SU-DHL-6 (cell line): ENCODE results near the gene RNF40.

Source experiments
- H2AFZ ChIP-seq: fragments of 200-600 bp; sonication (generic); 2 replicates; pipeline ENCODE4 v1.6.1; 2014; ENCODE audit warnings: low read depth, mild to moderate bottlenecking, moderate library complexity, mixed read lengths, antibody characterized with exemption, low read length; ENCODE audit not compliant: severe bottlenecking
- H3F3A ChIP-seq: fragments of 200-600 bp; shearing (Covaris generic); 2 replicates; pipeline ENCODE4 v1.6.0; 2016; ENCODE audit warnings: antibody characterized with exemption, mild to moderate bottlenecking; ENCODE audit not compliant: insufficient read depth
- H3K27ac ChIP-seq: fragments of 200-600 bp; sonication (generic); 2 replicates; pipeline ENCODE4 v1.5.1; 2016; ENCODE audit warnings: low read depth, mild to moderate bottlenecking, low read length, moderate library complexity, mixed read lengths
- H3K27me3 ChIP-seq: fragments of 200-600 bp; sonication (generic), shearing (Covaris generic); 2 replicates; pipeline ENCODE4 v1.6.0; 2014; ENCODE audit warnings: mild to moderate bottlenecking, low read length
- H3K36me3 ChIP-seq: fragments of 200-600 bp; sonication (generic); 2 replicates; pipeline ENCODE4 v1.6.1; 2014; ENCODE audit warnings: mild to moderate bottlenecking, low read length, mixed read lengths
- H3K4me2 ChIP-seq: fragments of 300-600, 200-600 bp; shearing (Covaris generic), sonication (generic); 2 replicates; pipeline ENCODE4 v1.6.0; 2014; ENCODE audit warnings: low read length, low read depth, mild to moderate bottlenecking; ENCODE audit not compliant: poor library complexity, severe bottlenecking
- H3K4me3 ChIP-seq: fragments of 200-600 bp; sonication (generic); 2 replicates; pipeline ENCODE4 v1.5.1; 2014; ENCODE audit warnings: antibody characterized with exemption, low read length, mild to moderate bottlenecking, mixed read lengths; ENCODE audit not compliant: insufficient read depth, poor library complexity, severe bottlenecking
- H3K79me2 ChIP-seq: fragments of 200-600 bp; sonication (generic); 2 replicates; pipeline ENCODE4 v1.6.1; 2014; ENCODE audit warnings: mild to moderate bottlenecking, low read length, moderate library complexity; ENCODE audit not compliant: insufficient read depth
- H3K9ac ChIP-seq: fragments of 200-600 bp; sonication (generic); 2 replicates; pipeline ENCODE4 v1.7.0; 2014; ENCODE audit warnings: mild to moderate bottlenecking, low read length
- H3K9me2 ChIP-seq: fragments of 200-600 bp; sonication (generic); replicated peaks from 2 replicates; pipeline ENCODE4 v1.6.1; 2014; ENCODE audit warnings: low read length; ENCODE audit not compliant: insufficient read depth
- H3K9me3 ChIP-seq: fragments of 200-600 bp; sonication (generic); 2 replicates; pipeline ENCODE4 v1.6.1; 2014; ENCODE audit warnings: low read length, mixed read lengths; ENCODE audit not compliant: insufficient read depth
- H4K20me1 ChIP-seq: fragments of 200-600 bp; sonication (generic); 2 replicates; pipeline ENCODE4 v1.6.1; 2014; ENCODE audit warnings: low read depth, mild to moderate bottlenecking, antibody characterized with exemption, low read length, moderate library complexity, mixed read lengths
- CTCF ChIP-seq: fragments of 200-600 bp; sonication (generic); IDR thresholded peaks from one replicate; pipeline ENCODE4 v1.5.1; 2017; ENCODE audit warnings: antibody characterized with exemption, mild to moderate bottlenecking, low read length, moderate library complexity; ENCODE audit not compliant: insufficient read depth, poor library complexity, severe bottlenecking
- EZH2phosphoT487 ChIP-seq: fragments of 200-600 bp; sonication (generic), shearing (Covaris generic); conservative IDR thresholded peaks from 2 replicates; pipeline ENCODE4 v1.6.1; 2018; ENCODE audit warnings: mild to moderate bottlenecking, antibody characterized with exemption, low read length, moderate library complexity, mixed read lengths

Gene RNF40

GRCh38 chr16:30744183-30744582 lies 17.9 kb upstream of the RNF40 start:
- 0 out of 2 replicates have a peak, but pooled peaks cover 4% of the 10 kb centered on the region for H3K36me3 ChIP-seq
- H3K9ac ChIP-seq, result no peak overlapping the region
- H3K27ac ChIP-seq, result no peak overlapping the region
- H3K4me2 ChIP-seq, result no peak overlapping the region
- no peaks in the 10 kb centered on the region for H3K9me2 ChIP-seq
- TF ChIP-seq EZH2phosphoT487 (no peak), CTCF (no peak)
- no peaks in the 10 kb centered on the region for H3K9me3 ChIP-seq
- no peaks in the 10 kb centered on the region for H4K20me1 ChIP-seq
- H3F3A ChIP-seq, result peaks cover 31% of the 10 kb centered on the region
- no peak overlapping the region for H2AFZ ChIP-seq
- H3K27me3 ChIP-seq, result no peaks in the 10 kb centered on the region
- peaks cover 4% of the 10 kb centered on the region; the same call in 1 of the 2 replicates for H3K79me2 ChIP-seq
- no peak overlapping the region for H3K4me3 ChIP-seq

- Histone ChIP-seq H3K4me2 (no peak overlapping the region), H3K4me3 (no peak overlapping the region), H3K27ac (no peak overlapping the region), H4K20me1 (no peaks in the 10 kb centered on the region), H2AFZ (no peak overlapping the region), H3K79me2 (peaks cover 13% of the 10 kb centered on the region), H3K9me2 (no peaks in the 10 kb centered on the region), H3K36me3 (0 out of 2 replicates have a peak, but pooled peaks cover 4% of the 10 kb centered on the region), H3F3A (peaks cover 31% of the 10 kb centered on the region), H3K27me3 (no peaks in the 10 kb centered on the region), H3K9ac (no peak overlapping the region), H3K9me3 (no peaks in the 10 kb centered on the region)
- TF ChIP-seq CTCF (no peak), EZH2phosphoT487 (no peak)
These were observed 17.0 kb upstream of the RNF40 start for GRCh38 chr16:30745082-30745481.

GRCh38 chr16:30746638-30747175 lies 15.4 kb upstream of the RNF40 start:
- Histone ChIP-seq H4K20me1 (no peaks in the 10 kb centered on the region), H3K36me3 (0 out of 2 replicates have a peak, but pooled peaks cover 4% of the 10 kb centered on the region), H3K27ac (peak overlapping the region; percentile 62; the same call in 1 of the 2 replicates), H3F3A (peaks cover 31% of the 10 kb centered on the region), H3K79me2 (peaks cover 20% of the 10 kb centered on the region), H3K9ac (no peak overlapping the region), H3K4me2 (no peak overlapping the region), H2AFZ (no peak overlapping the region), H3K9me2 (no peaks in the 10 kb centered on the region), H3K27me3 (no peaks in the 10 kb centered on the region), H3K9me3 (no peaks in the 10 kb centered on the region), H3K4me3 (no peak overlapping the region)
- no peak for TF ChIP-seq EZH2phosphoT487
- no peak for TF ChIP-seq CTCF
